ENCODE measurements around the gene SPATA17.
A peak's percentile ranks its signal among the peaks of the same experiment; 100 is the strongest.
"Not testable (repeated sequence)": the region's sequence is repeated elsewhere in the genome, so short reads cannot be mapped to it uniquely, and the experiment has no call there.

SPATA17 gene

GRCh38 chr1:217681806-217682205 is 50.7 kb downstream of the SPATA17 start:
- no peak for DNase-seq

- no peak for DNase-seq
Measured at GRCh38 chr1:217687511-217687910, 56.4 kb downstream of the SPATA17 start.

- not testable (repeated sequence) for DNase-seq
Measured at GRCh38 chr1:217696140-217696539, 65.0 kb downstream of the SPATA17 start.

- DNase-seq: no peak
Measured at GRCh38 chr1:217703326-217703725, 72.2 kb downstream of the SPATA17 start.

GRCh38 chr1:217712925-217713597 is 81.9 kb downstream of the SPATA17 start:
- peak; percentile 66 for DNase-seq

- no peak for DNase-seq
Measured at GRCh38 chr1:217715681-217716080, 84.5 kb downstream of the SPATA17 start.

- no peak for DNase-seq
Measured at GRCh38 chr1:217717959-217718358, 86.8 kb downstream of the SPATA17 start.

GRCh38 chr1:217718873-217719272 is 87.7 kb downstream of the SPATA17 start:
- DNase-seq: peak; percentile 55

GRCh38 chr1:217721692-217722091 is 90.5 kb downstream of the SPATA17 start:
- DNase-seq: no peak

- DNase-seq: no peak
Measured at GRCh38 chr1:217734973-217735372, 103.8 kb downstream of the SPATA17 start.

GRCh38 chr1:217747156-217747769 is 116.1 kb downstream of the SPATA17 start:
- peak; percentile 72 for DNase-seq

- no peak for DNase-seq
Measured at GRCh38 chr1:217769768-217770167, 138.6 kb downstream of the SPATA17 start.

GRCh38 chr1:217770918-217771317 is 139.8 kb downstream of the SPATA17 start:
- DNase-seq: peak; percentile 41

- no peak for DNase-seq
Measured at GRCh38 chr1:217776693-217777092, 145.5 kb downstream of the SPATA17 start.

GRCh38 chr1:217781056-217781455 is 149.9 kb downstream of the SPATA17 start:
- DNase-seq: no peak

GRCh38 chr1:217791091-217791490 is 159.9 kb downstream of the SPATA17 start:
- no peak for DNase-seq

GRCh38 chr1:217805792-217806191 is 174.6 kb downstream of the SPATA17 start:
- no peak for DNase-seq

- no peak for DNase-seq
Measured at GRCh38 chr1:217812175-217812574, 181.0 kb downstream of the SPATA17 start.

- no peak for DNase-seq
Measured at GRCh38 chr1:217813031-217813430, 181.9 kb downstream of the SPATA17 start.

- no peak for DNase-seq
Measured at GRCh38 chr1:217837691-217838090, 206.5 kb downstream of the SPATA17 start.

GRCh38 chr1:217839161-217839560 is 208.0 kb downstream of the SPATA17 start:
- DNase-seq: no peak

- DNase-seq: no peak
Measured at GRCh38 chr1:217846733-217847132, 215.6 kb downstream of the SPATA17 start.

GRCh38 chr1:217847643-217848042 is 216.5 kb downstream of the SPATA17 start:
- DNase-seq: no peak

- DNase-seq: no peak
Measured at GRCh38 chr1:217856342-217857034, 225.3 kb downstream of the SPATA17 start.
